KMS-11 (cell line): Measurements from ENCODE around the gene ATP8B1.

Experiments used
- H2AFZ ChIP-seq: fragments of 200-600 bp; sonication (generic); 2 replicates; pipeline ENCODE4 v1.6.1; 2016; ENCODE audit warnings: antibody characterized with exemption, mixed run types, low read depth
- H3K27ac ChIP-seq: fragments of 200-600 bp; sonication (generic); 2 replicates; pipeline ENCODE4 v1.6.1; 2016; ENCODE audit warnings: mild to moderate bottlenecking, mixed run types
- H3K27me3 ChIP-seq: fragments of 200-600 bp; sonication (generic); 2 replicates; pipeline ENCODE4 v1.6.1; 2017; ENCODE audit warnings: mild to moderate bottlenecking, low read depth, mixed run types, moderate library complexity; ENCODE audit not compliant: insufficient read depth
- H3K36me3 ChIP-seq: fragments of 200-600 bp; sonication (generic); 2 replicates; pipeline ENCODE4 v1.6.1; 2017; ENCODE audit warnings: mild to moderate bottlenecking, mixed run types; ENCODE audit not compliant: insufficient read depth
- H3K4me1 ChIP-seq: fragments of 200-600 bp; sonication (generic); 2 replicates; pipeline ENCODE4 v1.6.1; 2016; ENCODE audit warnings: mild to moderate bottlenecking, low read depth, mixed run types; ENCODE audit not compliant: poor library complexity, severe bottlenecking
- H3K4me2 ChIP-seq: fragments of 200-600 bp; sonication (generic); 2 replicates; pipeline ENCODE4 v1.7.0; 2016; ENCODE audit warnings: mild to moderate bottlenecking, mixed run types
- H3K4me3 ChIP-seq: fragments of 200-600 bp; sonication (generic); IDR thresholded peaks from 2 replicates; pipeline ENCODE4 v1.6.1; 2017; ENCODE audit warnings: low read depth, low read length, mixed read lengths; ENCODE audit not compliant: insufficient read depth
- H3K79me2 ChIP-seq: fragments of 200-600 bp; sonication (generic); 2 replicates; pipeline ENCODE4 v1.6.1; 2016; ENCODE audit warnings: low read depth, mixed run types; ENCODE audit not compliant: insufficient read depth
- H3K9ac ChIP-seq: fragments of 200-600 bp; sonication (generic); 2 replicates; pipeline ENCODE4 v1.6.1; 2016; ENCODE audit warnings: mild to moderate bottlenecking, mixed run types
- H4K20me1 ChIP-seq: fragments of 200-600 bp; sonication (generic); 2 replicates; pipeline ENCODE4 v1.6.1; 2016; ENCODE audit warnings: mild to moderate bottlenecking, mixed run types; ENCODE audit not compliant: insufficient read depth
- CTCF ChIP-seq: fragments of 200-600 bp; sonication (generic); conservative IDR thresholded peaks from 2 replicates; pipeline ENCODE4 v1.6.1; 2017; ENCODE audit warnings: low read depth, mild to moderate bottlenecking, antibody characterized with exemption, low read length, moderate library complexity, mixed read lengths

Gene ATP8B1

GRCh38 chr18:57621246-57621604, 181.9 kb downstream of the ATP8B1 start:
- Histone ChIP-seq H3K4me1 (peaks cover 16% of the 10 kb centered on the region), H3K79me2 (peaks cover 53% of the 10 kb centered on the region), H3K9ac (peak overlapping the region; percentile 88), H2AFZ (peak overlapping the region; percentile 68), H3K36me3 (no peaks in the 10 kb centered on the region; the same call in 1 of the 2 replicates), H3K4me3 (no peak overlapping the region), H3K4me2 (peak overlapping the region; percentile 83), H3K27ac (peak overlapping the region; percentile 78), H3K27me3 (no peaks in the 10 kb centered on the region), H4K20me1 (no peaks in the 10 kb centered on the region)
- no peak for TF ChIP-seq CTCF

DNA sequence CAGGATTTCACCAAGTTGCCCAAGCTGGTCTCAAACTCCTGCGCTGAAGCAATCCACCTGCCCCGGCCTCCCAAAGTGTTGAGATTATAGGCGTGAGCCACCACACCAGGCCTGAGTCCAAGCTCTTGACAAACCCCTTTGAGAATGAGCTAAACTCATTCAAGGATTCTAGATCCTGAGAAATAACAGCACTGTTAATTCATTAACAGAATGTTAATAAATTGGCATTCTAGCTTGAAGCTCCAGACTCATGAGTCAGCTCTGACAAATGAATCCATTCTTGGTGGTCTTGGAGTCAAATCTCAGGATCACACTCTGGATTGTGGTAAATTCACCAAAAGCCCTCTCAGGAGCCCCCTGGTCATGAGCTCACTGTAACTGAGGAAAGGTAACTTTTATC, 183.2 kb downstream of the ATP8B1 start:
- Histone ChIP-seq H3K9ac (no peak overlapping the region; the same call in 1 of the 2 replicates), H3K4me2 (peak overlapping the region; percentile 83; the same call in 1 of the 2 replicates), H3K36me3 (peaks cover 4% of the 10 kb centered on the region; the same call in 1 of the 2 replicates), H4K20me1 (no peaks in the 10 kb centered on the region), H3K27me3 (no peaks in the 10 kb centered on the region), H3K4me3 (no peak overlapping the region), H3K4me1 (peaks cover 16% of the 10 kb centered on the region), H3K79me2 (peaks cover 59% of the 10 kb centered on the region), H3K27ac (no peak overlapping the region), H2AFZ (no peak overlapping the region)
- no peak for TF ChIP-seq CTCF

- Histone ChIP-seq H3K4me3 (no peak overlapping the region), H4K20me1 (no peaks in the 10 kb centered on the region), H3K27me3 (no peaks in the 10 kb centered on the region), H3K4me1 (peaks cover 16% of the 10 kb centered on the region), H3K4me2 (no peak overlapping the region), H3K9ac (no peak overlapping the region), H3K79me2 (peaks cover 60% of the 10 kb centered on the region), H3K27ac (no peak overlapping the region), H3K36me3 (peaks cover 10% of the 10 kb centered on the region; the same call in 1 of the 2 replicates), H2AFZ (no peak overlapping the region)
- TF ChIP-seq CTCF: no peak
Measured at GRCh38 chr18:57618910-57619309, 184.2 kb downstream of the ATP8B1 start.

DNA sequence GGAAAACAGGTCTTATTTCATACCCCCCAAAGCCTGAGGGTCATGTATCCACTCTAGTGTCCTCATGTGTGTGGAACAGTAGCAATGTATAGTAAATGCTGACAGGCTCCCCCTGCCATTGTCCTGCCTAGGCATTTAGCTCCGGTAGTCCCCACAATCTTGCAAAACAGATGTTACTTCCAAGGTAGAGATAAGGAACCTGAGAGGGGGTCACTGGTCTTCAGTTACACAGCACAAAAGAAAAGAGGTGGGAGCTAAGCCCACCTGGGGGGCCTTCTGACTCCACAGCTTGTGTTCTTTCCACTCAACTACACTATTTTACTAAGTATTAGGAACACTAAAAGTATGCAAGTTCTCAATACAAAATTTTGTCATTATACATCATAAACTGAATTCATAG, 199.2 kb downstream of the ATP8B1 start:
- TF ChIP-seq CTCF: no peak
- Histone ChIP-seq H3K4me1 (no peaks in the 10 kb centered on the region), H3K27me3 (no peaks in the 10 kb centered on the region), H4K20me1 (no peaks in the 10 kb centered on the region), H3K79me2 (no peaks in the 10 kb centered on the region), H2AFZ (no peak overlapping the region), H3K36me3 (peaks cover 59% of the 10 kb centered on the region; the same call in 1 of the 2 replicates), H3K4me3 (no peak overlapping the region), H3K4me2 (no peak overlapping the region), H3K27ac (no peak overlapping the region), H3K9ac (no peak overlapping the region)
